Stimulated activated CD4-positive, alpha-beta T cell treated with anti-CD3 and anti-CD28 coated beads, Interleukin-12 subunit alpha, Interleukin-12 subunit beta, amount 100 ng/mL, for 48 hours (primary cell): ENCODE measurements around the gene MAJIN.

ENCODE experiments used
- DNase-seq, 3 donors: peaks; one replicate each; pipeline ENCODE4 v3.0.0-alpha.2; 2020; ENCODE audit warnings: low read depth in 2 of 3, low spot score in 1 of 3

Gene MAJIN

GRCh38 chr11:64893194-64894069 is 78.5 kb downstream of the MAJIN start:
- no peak for DNase-seq

DNA sequence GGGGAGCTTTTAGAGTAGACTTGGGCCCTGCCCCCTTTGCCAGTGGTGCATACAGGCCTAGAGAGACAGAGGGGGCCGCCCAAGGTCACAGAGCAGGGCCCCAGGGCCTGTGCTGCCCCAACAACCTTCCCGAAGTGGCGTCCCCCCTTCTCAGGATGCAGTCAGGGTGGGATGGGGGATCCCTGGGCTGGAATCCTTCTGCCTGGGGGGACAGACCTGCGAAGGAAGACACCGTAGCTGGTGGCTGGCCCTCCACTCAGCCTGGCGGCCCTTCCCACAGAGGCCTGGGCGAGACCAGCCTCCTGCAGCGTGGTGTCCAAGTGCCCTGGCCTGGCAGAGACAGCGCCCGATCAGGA is 79.1 kb downstream of the MAJIN start:
- DNase-seq = no peak

GRCh38 chr11:64892411-64892831 is 79.5 kb downstream of the MAJIN start:
- DNase-seq = no peak

GRCh38 chr11:64891880-64892279 is 80.0 kb downstream of the MAJIN start:
- no peak for DNase-seq

GRCh38 chr11:64891215-64891848 is 80.6 kb downstream of the MAJIN start:
- no peak for DNase-seq

GRCh38 chr11:64890522-64890939 is 81.4 kb downstream of the MAJIN start:
- no peak for DNase-seq

GRCh38 chr11:64888729-64889511 is 83.0 kb downstream of the MAJIN start:
- no peak for DNase-seq

DNA sequence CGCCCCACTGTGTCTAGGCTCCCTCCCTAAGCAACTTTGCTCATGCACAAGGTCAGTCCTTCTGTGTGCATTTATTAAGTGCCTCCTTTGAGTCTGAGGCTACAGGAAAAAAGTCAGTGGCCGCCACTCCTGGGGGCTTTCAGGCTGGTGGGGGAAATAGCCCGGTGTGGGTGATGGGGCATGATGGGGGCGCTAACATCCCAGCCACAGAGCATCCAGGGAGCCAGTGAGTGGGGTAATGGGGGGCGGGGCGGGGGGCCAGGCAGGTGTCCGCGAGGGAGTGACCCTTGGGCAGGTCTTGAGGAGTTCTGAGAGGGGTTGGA is 83.5 kb downstream of the MAJIN start:
- DNase-seq = no peak
